HL-60/S4 treated with retinoic acid at 250 ng/mL for 4 days and 3 days (cell line): ENCODE results near the gene SLC10A3.

Source experiments
- in situ Hi-C: fragments of 300-500 bp; cut with MboI; formaldehyde crosslinking; loops from 2 replicates; pipeline ENCODE4 v1.7.0; 2022; ENCODE audit warnings: low sequenced_read_pairs

Gene SLC10A3

DNA sequence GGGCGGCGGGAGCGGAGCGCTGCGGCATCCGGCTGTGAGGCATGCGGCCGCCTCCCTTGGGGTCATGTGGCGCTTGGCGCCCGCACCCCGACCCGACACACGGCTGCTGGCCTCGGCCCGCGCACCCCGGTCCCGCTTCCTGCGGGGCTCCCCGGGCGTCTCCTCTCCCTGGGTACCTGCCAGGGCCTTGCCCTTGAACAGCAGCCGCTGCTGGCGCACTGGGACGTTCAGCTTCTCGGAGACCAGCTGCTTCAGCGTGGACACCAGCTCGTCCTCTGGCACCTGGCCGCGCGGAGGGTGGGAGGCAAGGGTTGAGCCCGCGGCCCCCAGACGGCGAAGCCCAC lies 4.4 kb downstream of the SLC10A3 start:
- in situ Hi-C loops: no loop called here

- in situ Hi-C loops: no loop called here
These were observed 5.0 kb downstream of the SLC10A3 start for GRCh38 chrX:154485150-154486051.

- in situ Hi-C loops: no loop called here
These were observed 5.9 kb downstream of the SLC10A3 start for GRCh38 chrX:154484255-154485149.

DNA sequence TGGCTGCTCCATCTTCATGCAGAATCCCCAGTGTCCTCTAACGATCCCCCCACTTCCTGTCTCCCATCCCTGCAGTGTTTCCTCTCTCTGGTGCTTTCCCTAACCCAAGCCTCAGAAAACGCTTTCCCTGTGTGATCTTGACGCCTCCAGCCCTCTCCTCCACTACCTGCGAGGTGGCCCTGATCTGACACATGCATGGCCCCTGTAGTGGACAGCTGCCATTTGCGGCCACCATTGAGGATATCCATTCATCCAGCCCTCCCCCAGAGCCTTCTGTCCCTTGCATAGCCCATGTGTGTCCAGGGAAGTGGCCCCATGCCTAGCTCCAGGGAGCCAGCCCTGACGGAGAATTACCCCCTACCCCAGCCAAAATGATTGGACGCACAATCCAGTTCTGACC lies 7.1 kb downstream of the SLC10A3 start:
- in situ Hi-C loops: no loop called here

DNA sequence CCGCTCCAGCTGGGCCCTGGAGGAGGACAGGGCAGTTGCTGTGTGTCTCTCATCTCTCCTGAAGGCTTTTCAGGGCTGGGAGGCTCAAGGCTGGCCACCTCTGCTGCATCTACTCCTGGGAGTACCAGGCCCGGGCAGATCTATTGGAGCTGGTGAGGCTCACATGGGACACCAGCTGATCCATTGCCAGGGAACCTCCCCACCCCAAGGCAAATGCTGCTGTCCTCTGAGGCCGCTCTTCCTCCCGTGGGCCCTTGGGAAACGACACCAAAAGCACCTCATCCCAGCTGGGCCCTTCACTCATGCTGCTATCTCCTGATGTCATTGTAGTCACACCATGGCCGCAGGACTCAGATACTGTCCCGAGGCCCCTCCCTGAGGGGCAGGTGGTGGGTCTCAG lies 7.6 kb downstream of the SLC10A3 start:
- in situ Hi-C loops: no loop called here

DNA sequence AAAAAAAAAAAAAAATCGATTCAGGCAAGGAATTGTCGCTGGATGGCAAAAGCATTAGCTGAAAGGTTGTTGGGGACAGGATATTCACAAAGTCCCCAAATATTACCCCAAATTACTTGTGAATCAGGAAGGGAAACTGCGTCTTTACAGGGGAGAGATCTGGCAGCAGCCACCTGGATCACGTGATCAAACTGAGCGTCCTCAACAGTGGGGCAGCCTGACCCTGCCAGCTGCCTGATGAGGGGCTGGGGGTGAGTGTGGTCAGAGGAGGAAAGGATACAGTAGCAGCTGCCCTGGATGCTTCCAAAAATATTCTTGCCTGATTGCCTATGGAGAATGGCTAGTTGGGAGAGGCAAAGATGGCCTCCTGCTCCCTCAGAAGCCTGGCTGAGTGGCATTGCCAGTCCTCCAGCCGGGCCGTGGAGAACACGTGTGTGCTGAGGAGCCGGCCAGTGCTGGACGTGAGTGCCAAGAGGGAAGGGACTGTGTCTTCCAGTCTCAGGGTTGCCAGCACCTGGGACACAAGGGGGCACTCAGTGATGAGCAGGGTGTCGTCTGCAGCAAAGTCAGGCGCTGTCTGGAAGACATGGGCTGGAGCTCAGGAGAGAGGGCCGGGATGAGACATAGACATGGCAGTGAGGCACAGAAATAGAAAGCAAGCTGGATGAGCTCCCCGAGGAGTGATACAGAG lies 8.4 kb downstream of the SLC10A3 start:
- in situ Hi-C loops: no loop called here

- in situ Hi-C loops: no loop called here
These were observed 9.2 kb downstream of the SLC10A3 start for GRCh38 chrX:154481195-154481594.

GRCh38 chrX:154478728-154479622 lies 11.5 kb downstream of the SLC10A3 start, which contains the start of gene LAGE3:
Gene LAGE3, minus strand, starts transcription at chrX:154479281. Its CDS starts 366 bp downstream, at chrX:154478915.
- in situ Hi-C loops: no loop called here

DNA sequence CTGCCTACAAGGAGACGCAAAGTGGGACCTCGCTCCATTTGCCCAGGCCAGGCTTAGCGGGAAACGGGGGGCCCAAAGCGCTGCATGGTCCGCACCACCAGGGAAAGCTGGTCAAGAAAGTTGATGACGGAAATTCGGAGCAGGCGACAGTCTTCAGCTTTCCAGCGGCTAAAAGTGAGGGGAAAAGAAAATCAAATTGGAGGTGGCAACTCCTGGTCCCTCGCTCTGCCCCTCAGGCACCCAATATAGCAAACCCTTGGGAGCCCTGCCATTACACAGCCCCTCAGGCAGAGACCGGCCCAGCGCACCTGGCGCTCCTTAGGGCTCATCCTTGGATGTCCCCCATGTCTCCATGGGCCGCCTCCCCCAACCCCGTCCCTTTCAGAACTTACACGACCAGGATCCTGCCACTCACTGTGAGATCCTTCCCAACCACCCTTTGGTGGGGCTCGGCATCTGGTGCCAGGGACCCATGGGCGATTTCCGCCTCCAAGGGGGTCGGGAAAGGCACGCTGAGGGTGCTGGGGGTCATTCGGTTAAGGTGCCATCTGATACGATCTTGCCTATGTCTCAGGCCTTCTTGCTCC lies 12.4 kb downstream of the SLC10A3 start:
- in situ Hi-C loops: no loop called here

DNA sequence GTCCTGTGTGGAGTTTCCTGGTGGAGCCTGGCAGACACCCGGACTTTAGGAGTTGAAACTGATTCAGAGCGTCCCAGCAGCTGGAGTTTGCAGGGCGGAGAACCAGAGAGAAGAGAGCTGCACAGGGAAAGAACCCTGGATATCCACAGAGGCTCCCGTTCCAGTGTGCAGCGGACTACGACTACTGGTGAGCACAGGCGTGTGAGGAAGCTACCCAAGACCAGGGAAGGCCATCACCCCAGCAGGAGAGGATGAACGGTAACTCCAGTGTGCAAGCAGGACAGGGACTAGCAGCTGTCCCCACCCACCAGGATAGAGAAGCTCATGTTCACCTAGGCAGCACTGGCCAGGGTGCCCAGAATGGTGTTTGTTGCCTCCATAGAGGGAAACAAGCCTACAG lies 13.6 kb downstream of the SLC10A3 start:
- in situ Hi-C loops: no loop called here

DNA sequence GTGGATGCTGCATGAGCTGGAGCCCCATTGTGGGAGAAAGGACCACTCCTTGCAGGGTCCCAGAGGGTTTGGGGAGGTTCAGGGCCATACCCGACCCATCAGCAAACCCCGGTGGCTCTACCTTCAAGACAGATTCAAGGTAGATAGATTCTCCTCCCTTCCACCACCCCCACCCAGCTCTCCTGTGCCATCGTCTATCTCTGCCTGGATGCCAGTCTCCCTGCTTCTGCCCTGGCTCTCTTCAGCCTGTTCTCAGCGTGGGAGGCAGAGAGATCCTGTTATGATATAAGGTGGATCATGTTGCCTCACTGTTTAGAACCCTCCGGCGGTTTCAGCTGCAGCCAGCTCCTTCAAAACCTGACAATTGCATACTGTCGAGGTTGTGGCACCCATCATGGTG lies 16.7 kb downstream of the SLC10A3 start:
- in situ Hi-C loops: no loop called here

GRCh38 chrX:154472685-154473632 lies 17.5 kb downstream of the SLC10A3 start:
- in situ Hi-C loops: no loop called here

- in situ Hi-C loops: no loop called here
These were observed 18.4 kb downstream of the SLC10A3 start for GRCh38 chrX:154471839-154472684.

- in situ Hi-C loops: no loop called here
These were observed 19.4 kb downstream of the SLC10A3 start for GRCh38 chrX:154470914-154471568.

GRCh38 chrX:154470434-154470833 lies 20.0 kb downstream of the SLC10A3 start:
- in situ Hi-C loops: no loop called here

GRCh38 chrX:154469880-154470279 lies 20.5 kb downstream of the SLC10A3 start:
- in situ Hi-C loops: no loop called here

GRCh38 chrX:154469114-154469513 lies 21.3 kb downstream of the SLC10A3 start:
- in situ Hi-C loops: no loop called here
